Measurements from ENCODE around the gene GOLT1B.
"Not testable (repeated sequence)": the region's sequence is repeated elsewhere in the genome, so short reads cannot be mapped to it uniquely, and the experiment has no call there.

The GOLT1B gene, protein sequence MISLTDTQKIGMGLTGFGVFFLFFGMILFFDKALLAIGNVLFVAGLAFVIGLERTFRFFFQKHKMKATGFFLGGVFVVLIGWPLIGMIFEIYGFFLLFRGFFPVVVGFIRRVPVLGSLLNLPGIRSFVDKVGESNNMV

GRCh38 chr12:21501258-21502163 lies at the start of gene GOLT1B, which contains the start of gene RECQL:
TSS of gene GOLT1B (plus strand) at chr12:21501789. CDS start at chr12:21501924, 135 bp downstream.
TSS of gene RECQL (minus strand) at chr12:21501635. CDS start at chr12:21499570, 2,065 bp downstream.
- in situ Hi-C loops (cut with MboI; ENCODE audit: low sequenced_read_pairs), result no loop called here

GRCh38 chr12:21453312-21453852 lies 48.2 kb upstream of the GOLT1B start:
- in situ Hi-C loops (cut with MboI; ENCODE audit: low sequenced_read_pairs), result no loop called here

DNA sequence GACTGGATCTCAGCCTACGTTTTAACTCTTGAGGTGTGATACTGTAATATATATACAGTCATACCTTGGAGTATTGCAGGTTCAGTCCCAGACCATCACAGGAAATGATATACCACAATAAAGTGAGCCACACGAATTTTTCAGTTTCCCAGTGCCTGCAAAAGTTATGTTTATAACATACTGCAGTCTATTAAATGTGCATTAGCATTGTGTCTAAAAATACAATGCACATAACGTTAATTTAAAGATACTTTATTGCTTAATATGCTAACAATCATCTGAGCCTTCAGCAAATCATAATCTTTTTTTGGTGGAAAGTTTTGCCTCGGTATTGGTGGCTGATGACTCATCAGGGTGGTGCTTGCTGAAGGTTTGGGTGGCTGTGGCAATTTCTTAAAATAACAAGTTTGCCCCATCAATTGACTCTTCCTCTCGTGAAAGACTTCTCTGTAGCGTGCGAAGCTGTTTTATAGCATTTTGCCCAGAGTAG lies 45.3 kb upstream of the GOLT1B start:
- in situ Hi-C loops (cut with MboI; ENCODE audit: low sequenced_read_pairs), result no loop called here

- in situ Hi-C loops (cut with MboI; ENCODE audit: low sequenced_read_pairs), result no loop called here
Observed at GRCh38 chr12:21459474-21459873, 42.1 kb upstream of the GOLT1B start.

DNA sequence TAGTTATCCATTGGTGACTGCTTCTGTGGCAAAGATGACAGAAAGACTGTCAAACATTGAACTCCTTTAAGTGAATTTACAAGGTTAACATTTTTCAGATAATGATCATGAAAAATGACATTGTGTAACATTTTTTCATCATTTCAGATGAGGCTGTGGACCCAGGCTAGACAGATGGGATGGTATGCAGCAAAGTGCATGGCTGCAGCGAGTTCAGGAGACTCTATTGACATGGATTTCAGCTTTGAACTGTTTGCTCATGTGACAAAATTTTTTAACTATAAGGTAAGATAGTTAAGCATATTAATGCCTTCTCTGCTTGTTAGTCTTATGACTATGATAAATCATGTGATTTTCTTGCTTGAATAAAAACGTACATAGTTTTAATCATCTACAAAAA lies 34.3 kb upstream of the GOLT1B start:
- in situ Hi-C loops (cut with MboI; ENCODE audit: low sequenced_read_pairs), result not testable (repeated sequence)

GRCh38 chr12:21471294-21471693 lies 30.3 kb upstream of the GOLT1B start:
- in situ Hi-C loops (cut with MboI; ENCODE audit: low sequenced_read_pairs), result no loop called here

GRCh38 chr12:21472197-21472823 lies 29.3 kb upstream of the GOLT1B start:
- in situ Hi-C loops (cut with MboI; ENCODE audit: low sequenced_read_pairs), result no loop called here

GRCh38 chr12:21475552-21475951 lies 26.0 kb upstream of the GOLT1B start:
- in situ Hi-C loops (cut with MboI; ENCODE audit: low sequenced_read_pairs), result no loop called here

DNA sequence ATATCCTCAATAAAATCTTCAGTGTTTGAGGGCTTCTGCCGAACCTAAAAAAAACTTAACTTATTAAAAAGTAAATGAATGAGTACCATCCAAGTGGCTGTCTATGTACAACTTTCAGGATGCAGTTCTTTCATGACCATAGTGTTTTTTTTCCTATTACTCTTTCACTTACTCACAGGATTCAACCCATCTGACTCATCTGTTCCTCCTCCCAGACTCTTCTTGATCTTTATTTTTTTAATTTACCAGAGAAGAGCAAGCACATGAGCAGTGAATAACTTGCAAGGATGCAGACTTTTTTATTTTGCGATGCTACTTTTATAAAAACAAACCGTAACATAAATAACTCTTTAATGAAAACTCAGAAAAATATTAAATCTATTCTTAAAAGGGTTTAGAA lies 24.6 kb upstream of the GOLT1B start:
- in situ Hi-C loops (cut with MboI; ENCODE audit: low sequenced_read_pairs), result no loop called here

GRCh38 chr12:21478756-21479455 lies 22.7 kb upstream of the GOLT1B start:
- in situ Hi-C loops (cut with MboI; ENCODE audit: low sequenced_read_pairs), result no loop called here

GRCh38 chr12:21483531-21483930 lies 18.1 kb upstream of the GOLT1B start:
- in situ Hi-C loops (cut with MboI; ENCODE audit: low sequenced_read_pairs), result no loop called here

DNA sequence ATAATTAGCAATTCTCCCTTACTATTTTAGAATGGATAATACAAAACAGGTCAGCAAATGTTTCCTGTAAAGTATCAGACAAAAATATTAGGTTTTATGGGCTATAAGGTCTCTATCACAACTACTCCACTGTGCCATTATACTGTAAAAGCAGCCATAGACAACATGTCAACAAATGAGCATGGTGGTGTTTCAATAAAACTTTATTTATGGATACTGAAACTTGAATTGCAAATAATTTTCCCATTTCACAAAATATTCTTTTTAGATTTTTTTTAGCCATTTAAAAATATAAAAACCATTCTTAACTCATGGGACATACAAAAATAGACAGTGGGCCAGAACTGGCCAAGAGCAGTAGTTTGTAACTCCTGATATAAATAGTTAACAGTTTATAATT lies 15.6 kb upstream of the GOLT1B start:
- in situ Hi-C loops (cut with MboI; ENCODE audit: low sequenced_read_pairs), result no loop called here

DNA sequence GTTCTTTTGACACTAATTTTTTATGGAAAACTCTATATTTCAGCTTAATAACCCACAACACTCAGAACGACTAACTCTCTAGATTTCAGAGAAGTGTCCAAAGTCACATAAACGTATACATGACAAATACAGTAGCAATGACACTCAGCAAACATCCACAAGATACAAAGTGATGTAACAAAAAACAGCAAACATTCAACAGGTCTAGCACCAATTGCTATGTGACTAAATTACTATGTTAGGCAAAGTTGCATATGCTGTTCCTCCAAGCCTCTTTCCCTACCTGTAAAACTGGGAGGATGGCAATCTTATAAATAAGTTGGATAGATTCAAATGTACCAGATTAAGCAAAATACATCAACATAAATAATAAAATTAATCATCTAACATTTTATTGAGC lies 1.8 kb upstream of the GOLT1B start:
- in situ Hi-C loops (cut with MboI; ENCODE audit: low sequenced_read_pairs), result no loop called here

- in situ Hi-C loops (cut with MboI; ENCODE audit: low sequenced_read_pairs), result no loop called here
Observed at GRCh38 chr12:21500786-21501257, 767 bp upstream of the GOLT1B start.

DNA sequence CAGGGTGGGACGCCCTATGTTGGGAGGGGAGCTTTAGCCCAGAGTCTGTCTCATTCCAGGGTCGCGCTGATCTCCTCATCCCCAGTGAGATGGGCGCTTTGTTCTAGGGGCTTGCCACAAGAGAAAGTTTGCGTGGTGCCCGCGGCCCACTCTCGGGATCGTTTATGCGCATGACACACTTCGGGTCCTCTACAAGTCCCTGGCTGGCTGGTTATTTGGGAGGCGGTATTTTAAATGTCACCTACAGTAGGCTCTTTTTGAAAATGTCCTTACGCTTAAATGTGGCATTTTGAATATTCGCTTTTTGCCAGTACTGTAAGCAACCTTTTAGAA lies 541 bp downstream of the GOLT1B start:
- in situ Hi-C loops (cut with MboI; ENCODE audit: low sequenced_read_pairs), result no loop called here

GRCh38 chr12:21502872-21503271 lies 1.3 kb downstream of the GOLT1B start:
- in situ Hi-C loops (cut with MboI; ENCODE audit: low sequenced_read_pairs), result no loop called here

DNA sequence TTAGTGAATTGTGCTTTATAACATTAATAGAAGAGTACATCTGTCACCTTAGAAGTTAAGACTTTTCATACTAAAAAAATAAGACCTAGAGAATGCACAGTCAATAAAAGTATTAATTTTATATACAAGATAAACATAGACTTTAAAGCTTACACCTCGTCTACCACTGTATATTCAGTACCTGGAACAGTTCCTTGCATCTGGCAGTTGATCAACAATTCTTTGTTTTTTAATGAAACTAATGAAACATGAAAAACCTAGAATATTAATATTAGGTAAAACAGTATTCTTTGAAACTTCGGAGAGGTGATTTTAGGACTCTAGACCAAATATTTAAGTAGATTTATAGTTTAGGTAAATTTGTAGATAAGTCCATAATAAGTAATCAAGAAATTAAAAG lies 4.3 kb downstream of the GOLT1B start:
- in situ Hi-C loops (cut with MboI; ENCODE audit: low sequenced_read_pairs), result no loop called here

GRCh38 chr12:21507849-21508248 lies 6.3 kb downstream of the GOLT1B start:
- in situ Hi-C loops (cut with MboI; ENCODE audit: low sequenced_read_pairs), result no loop called here

DNA sequence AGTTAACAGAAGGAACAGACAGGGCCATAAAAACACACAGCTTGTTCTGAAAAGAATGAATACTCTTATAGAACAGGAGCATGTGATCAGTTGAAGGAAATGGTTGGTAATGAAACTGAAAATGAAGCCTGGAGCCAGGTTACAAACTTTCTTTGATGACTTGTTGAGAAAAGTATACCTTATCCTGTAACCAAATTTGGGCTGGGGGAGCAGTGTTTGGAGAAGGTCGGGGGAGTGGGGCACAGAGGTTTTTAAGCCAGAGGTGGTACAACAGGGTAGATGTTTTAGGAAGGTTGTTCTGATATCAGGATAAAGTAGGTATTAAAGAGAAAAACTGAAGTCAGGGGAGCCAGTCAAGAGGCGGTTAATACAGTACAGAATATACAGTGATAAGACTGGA lies 8.2 kb downstream of the GOLT1B start:
- in situ Hi-C loops (cut with MboI; ENCODE audit: low sequenced_read_pairs), result no loop called here

DNA sequence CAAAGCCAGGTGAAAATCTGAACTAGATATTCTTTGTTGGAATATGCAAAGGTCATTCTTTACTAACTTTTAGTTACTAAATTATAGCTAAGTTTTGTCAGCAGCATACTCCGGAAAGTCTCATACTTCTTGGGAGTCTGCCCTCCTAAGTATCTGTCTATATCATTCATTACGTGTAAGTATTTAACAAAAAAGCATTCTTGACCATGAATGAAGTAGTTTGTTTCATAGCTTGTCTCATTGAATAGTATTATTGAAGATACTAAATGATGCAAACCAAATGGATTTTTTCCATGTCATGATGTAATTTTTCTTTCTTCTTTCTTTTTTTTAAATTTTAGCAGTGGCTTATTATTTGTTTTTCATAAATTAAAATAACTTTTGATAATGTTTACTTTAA lies 14.7 kb downstream of the GOLT1B start:
- in situ Hi-C loops (cut with MboI; ENCODE audit: low sequenced_read_pairs), result no loop called here

DNA sequence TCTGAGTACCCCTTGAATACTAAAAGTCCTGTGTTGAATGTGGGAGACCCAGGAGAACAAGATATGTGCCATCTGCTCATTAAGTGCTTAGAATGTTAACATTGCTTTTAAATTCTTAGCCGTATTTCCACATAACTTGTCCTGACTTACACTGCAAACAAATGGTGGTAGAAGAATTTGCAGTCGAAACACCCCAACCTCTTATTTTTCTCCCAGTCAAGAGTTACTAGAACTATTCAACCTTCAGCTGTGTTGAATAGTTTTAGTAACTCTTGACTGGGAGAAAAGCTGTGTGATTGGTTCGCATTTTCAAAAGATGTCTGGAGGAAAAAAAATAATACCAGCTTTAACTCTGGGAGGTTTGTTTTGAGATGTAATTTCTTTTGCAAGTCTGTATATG lies 16.9 kb downstream of the GOLT1B start:
- in situ Hi-C loops (cut with MboI; ENCODE audit: low sequenced_read_pairs), result no loop called here
